ENCODE data around the gene PRRT2.

PRRT2 gene

DNA sequence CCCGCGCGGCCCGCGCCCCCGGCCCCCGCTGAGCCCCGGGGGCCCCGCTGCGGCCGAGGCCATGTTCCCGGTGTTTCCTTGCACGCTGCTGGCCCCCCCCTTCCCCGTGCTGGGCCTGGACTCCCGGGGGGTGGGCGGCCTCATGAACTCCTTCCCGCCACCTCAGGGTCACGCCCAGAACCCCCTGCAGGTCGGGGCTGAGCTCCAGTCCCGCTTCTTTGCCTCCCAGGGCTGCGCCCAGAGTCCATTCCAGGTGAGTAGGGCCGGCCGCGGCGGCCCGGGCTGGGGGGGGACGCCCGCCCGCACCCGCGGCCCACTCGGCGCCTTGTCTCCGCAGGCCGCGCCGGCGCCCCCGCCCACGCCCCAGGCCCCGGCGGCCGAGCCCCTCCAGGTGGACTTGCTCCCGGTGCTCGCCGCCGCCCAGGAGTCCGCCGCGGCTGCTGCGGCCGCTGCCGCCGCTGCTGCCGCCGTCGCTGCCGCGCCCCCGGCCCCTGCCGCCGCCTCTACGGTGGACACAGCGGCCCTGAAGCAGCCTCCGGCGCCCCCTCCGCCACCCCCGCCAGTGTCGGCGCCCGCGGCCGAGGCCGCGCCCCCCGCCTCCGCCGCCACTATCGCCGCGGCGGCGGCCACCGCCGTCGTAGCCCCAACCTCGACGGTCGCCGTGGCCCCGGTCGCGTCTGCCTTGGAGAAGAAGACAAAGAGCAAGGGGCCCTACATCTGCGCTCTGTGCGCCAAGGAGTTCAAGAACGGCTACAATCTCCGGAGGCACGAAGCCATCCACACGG, 5.2 kb upstream of the PRRT2 start:
- H3K4me3 ChIP-seq (ENCODE audit: insufficient read depth, low read depth, low read length) = peak overlapping the region; percentile 70
- H3K9me3 ChIP-seq (ENCODE audit: control insufficient read depth, low read length) = no peaks in the 10 kb centered on the region
- H3K4me1 ChIP-seq (ENCODE audit: control insufficient read depth, insufficient read depth, low read length) = peaks cover 33% of the 10 kb centered on the region
- peaks cover 16% of the 10 kb centered on the region for H3K36me3 ChIP-seq (ENCODE audit: control insufficient read depth, insufficient read depth, low read length)
- 0% methylated on average over 99 of the region's 99 CpGs for WGBS, 2 experiments
- H3K27me3 ChIP-seq (ENCODE audit: control insufficient read depth, insufficient read depth, low read length, poor library complexity, severe bottlenecking) = no peaks in the 10 kb centered on the region
- peak overlapping the region; percentile 86 for H3K27ac ChIP-seq (ENCODE audit: insufficient read depth, low read depth, low read length, poor library complexity, severe bottlenecking)

DNA sequence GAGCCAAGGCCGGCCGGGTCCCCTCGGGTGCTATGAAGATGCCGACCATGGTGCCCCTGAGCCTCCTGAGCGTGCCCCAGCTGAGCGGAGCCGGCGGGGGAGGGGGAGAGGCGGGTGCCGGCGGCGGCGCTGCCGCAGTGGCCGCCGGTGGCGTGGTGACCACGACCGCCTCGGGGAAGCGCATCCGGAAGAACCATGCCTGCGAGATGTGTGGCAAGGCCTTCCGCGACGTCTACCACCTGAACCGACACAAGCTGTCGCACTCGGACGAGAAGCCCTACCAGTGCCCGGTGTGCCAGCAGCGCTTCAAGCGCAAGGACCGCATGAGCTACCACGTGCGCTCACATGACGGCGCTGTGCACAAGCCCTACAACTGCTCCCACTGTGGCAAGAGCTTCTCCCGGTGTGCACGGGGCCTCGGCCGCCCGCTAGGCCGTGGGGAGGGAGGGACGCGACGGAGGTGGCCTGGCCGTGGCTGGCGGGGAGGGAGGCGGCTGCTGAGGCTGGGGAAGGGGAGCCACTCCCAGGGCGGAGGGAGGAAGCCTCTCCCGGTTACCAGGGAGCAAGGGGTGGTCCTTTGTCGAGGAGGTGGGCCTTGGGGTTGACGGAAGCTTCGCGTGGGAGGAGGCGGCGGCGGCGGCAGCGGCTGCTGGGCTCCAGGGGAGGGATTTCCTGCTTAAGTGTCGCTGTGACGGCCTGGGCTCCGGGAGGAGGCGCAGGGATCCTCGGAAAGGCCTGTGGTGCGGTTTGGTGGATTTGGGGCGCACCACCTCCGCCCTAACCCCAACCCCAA, 4.4 kb upstream of the PRRT2 start:
- peak overlapping the region; percentile 86 for H3K27ac ChIP-seq (ENCODE audit: insufficient read depth, low read depth, low read length, poor library complexity, severe bottlenecking)
- peaks cover 12% of the 10 kb centered on the region for H3K36me3 ChIP-seq (ENCODE audit: control insufficient read depth, insufficient read depth, low read length)
- peak overlapping the region; percentile 70 for H3K4me3 ChIP-seq (ENCODE audit: insufficient read depth, low read depth, low read length)
- no peaks in the 10 kb centered on the region for H3K9me3 ChIP-seq (ENCODE audit: control insufficient read depth, low read length)
- peaks cover 33% of the 10 kb centered on the region for H3K4me1 ChIP-seq (ENCODE audit: control insufficient read depth, insufficient read depth, low read length)
- 1% methylated on average over 69 of the region's 69 CpGs for WGBS, 2 experiments
- H3K27me3 ChIP-seq (ENCODE audit: control insufficient read depth, insufficient read depth, low read length, poor library complexity, severe bottlenecking) = no peaks in the 10 kb centered on the region

GRCh38 chr16:29808219-29808900, 3.6 kb upstream of the PRRT2 start:
- H3K27me3 ChIP-seq (ENCODE audit: control insufficient read depth, insufficient read depth, low read length, poor library complexity, severe bottlenecking) = no peaks in the 10 kb centered on the region
- H3K27ac ChIP-seq (ENCODE audit: insufficient read depth, low read depth, low read length, poor library complexity, severe bottlenecking) = no peak overlapping the region
- WGBS, 2 experiments = 63 to 65% methylated on average over 25 of the region's 25 CpGs
- peaks cover 6% of the 10 kb centered on the region for H3K36me3 ChIP-seq (ENCODE audit: control insufficient read depth, insufficient read depth, low read length)
- H3K9me3 ChIP-seq (ENCODE audit: control insufficient read depth, low read length) = no peaks in the 10 kb centered on the region
- peaks cover 38% of the 10 kb centered on the region for H3K4me1 ChIP-seq (ENCODE audit: control insufficient read depth, insufficient read depth, low read length)
- peak overlapping the region; percentile 70 for H3K4me3 ChIP-seq (ENCODE audit: insufficient read depth, low read depth, low read length)

DNA sequence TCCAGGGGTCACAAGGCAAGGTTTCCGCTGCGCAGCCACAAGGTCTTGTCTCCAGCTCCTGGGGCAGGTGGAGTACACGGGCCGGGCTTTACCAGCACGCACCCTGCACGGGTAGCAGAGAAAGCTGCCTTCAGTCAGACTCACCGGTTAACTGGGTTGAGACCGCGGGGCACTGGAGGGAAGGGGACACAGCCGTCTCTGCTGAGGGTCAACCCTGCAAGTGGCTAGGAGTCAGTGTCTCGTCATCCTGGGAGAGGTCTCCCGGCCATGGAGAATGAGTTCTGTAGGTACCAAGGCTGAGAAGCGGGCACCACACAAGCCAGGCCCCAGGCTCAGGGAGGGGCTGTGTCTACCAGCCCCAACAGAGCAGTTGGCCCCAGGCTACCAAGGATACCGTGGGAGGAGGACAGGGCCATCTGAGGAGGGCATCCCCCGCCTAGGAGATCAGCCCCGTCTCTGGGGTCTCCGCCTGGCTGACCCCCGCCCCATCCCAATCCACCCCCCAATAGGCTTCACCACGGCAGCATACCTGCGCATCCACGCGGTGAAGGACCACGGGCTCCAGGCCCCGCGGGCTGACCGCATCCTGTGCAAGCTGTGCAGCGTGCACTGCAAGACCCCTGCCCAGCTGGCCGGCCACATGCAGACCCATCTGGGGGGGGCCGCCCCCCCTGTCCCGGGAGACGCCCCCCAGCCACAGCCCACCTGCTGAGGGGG, 2.8 kb upstream of the PRRT2 start:
- 86 to 87% methylated on average over 31 of the region's 31 CpGs for WGBS, 2 experiments
- H3K27ac ChIP-seq (ENCODE audit: insufficient read depth, low read depth, low read length, poor library complexity, severe bottlenecking) = no peak overlapping the region
- peaks cover 46% of the 10 kb centered on the region for H3K4me1 ChIP-seq (ENCODE audit: control insufficient read depth, insufficient read depth, low read length)
- H3K9me3 ChIP-seq (ENCODE audit: control insufficient read depth, low read length) = no peaks in the 10 kb centered on the region
- no peaks in the 10 kb centered on the region for H3K27me3 ChIP-seq (ENCODE audit: control insufficient read depth, insufficient read depth, low read length, poor library complexity, severe bottlenecking)
- peaks cover 6% of the 10 kb centered on the region for H3K36me3 ChIP-seq (ENCODE audit: control insufficient read depth, insufficient read depth, low read length)
- H3K4me3 ChIP-seq (ENCODE audit: insufficient read depth, low read depth, low read length) = peak overlapping the region; percentile 20

- Histone ChIP-seq H3K27ac (ENCODE audit: insufficient read depth, low read depth, low read length, poor library complexity, severe bottlenecking) (peak overlapping the region; percentile 96), H3K4me1 (ENCODE audit: control insufficient read depth, insufficient read depth, low read length) (peaks cover 43% of the 10 kb centered on the region), H3K4me3 (ENCODE audit: insufficient read depth, low read depth, low read length) (peak overlapping the region; percentile 20), H3K27me3 (ENCODE audit: control insufficient read depth, insufficient read depth, low read length, poor library complexity, severe bottlenecking) (no peaks in the 10 kb centered on the region), H3K9me3 (ENCODE audit: control insufficient read depth, low read length) (no peaks in the 10 kb centered on the region), H3K36me3 (ENCODE audit: control insufficient read depth, insufficient read depth, low read length) (peaks cover 6% of the 10 kb centered on the region)
- 51 to 54% methylated on average over 22 to 23 of the region's 23 CpGs for WGBS, 2 experiments
Observed at GRCh38 chr16:29809850-29810698, 1.9 kb upstream of the PRRT2 start.

DNA sequence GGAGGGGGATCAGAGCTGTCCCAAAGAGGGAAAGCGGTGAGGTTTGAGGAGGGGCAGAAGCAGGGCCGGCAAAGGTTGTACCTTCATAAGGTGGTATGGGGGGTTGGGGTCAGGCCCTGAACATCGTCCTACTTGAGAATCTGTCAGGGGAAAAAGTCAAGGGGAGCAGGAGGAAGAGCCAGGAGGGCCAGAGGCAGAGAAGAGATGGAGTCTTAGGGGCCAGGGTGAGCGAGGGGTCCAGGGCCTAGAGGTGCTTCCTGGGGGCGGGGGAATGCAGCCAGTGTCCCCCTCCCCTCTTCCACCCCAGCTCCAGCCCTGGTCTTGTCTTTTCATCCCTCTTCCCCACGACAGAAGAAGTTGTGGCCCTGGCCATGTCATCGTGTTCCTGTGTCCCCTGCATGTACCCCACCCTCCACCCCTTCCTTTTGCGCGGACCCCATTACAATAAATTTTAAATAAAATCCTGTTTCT, 1.3 kb upstream of the PRRT2 start:
- peak overlapping the region; percentile 90 for H3K4me3 ChIP-seq (ENCODE audit: insufficient read depth, low read depth, low read length)
- 8 to 10% methylated on average over 9 of the region's 9 CpGs for WGBS, 2 experiments

DNA sequence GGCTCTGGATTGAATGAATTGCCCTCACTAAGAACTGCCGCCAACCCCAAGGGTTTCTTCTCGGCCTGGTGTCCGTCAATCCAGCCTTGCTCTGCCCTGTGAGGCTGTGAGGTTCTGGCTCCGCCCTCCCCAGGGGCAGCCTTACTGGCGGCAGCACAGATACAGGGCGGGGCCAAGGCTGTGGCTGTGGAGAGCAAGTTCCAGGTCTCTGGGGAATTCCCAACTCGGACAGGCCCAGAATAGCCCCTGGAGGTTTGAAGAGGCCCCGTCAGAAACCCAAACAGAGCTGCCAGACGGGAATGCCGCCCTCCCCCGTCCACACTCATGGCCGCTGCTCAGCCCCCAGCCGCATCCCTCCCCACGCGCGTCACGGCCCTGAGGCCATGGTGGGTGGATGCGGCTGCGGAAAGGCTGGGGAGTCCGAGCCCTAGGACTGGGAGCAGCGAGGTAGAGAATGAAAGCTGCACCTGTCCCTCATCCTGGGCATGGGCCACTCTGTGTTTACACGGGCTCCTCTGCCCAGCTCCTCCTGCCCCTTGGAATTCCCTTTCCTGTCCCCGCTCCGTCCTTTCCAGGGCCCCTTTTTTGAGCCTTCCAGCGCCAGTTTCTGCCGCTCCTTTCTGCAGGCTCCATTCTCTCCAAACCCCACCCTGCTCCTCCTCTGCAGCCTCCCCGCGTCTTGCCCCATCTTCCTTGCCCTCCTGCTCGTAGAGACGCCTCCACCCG, 660 bp upstream of the PRRT2 start:
- H3K27me3 ChIP-seq (ENCODE audit: control insufficient read depth, insufficient read depth, low read length, poor library complexity, severe bottlenecking) = no peaks in the 10 kb centered on the region
- H3K36me3 ChIP-seq (ENCODE audit: control insufficient read depth, insufficient read depth, low read length) = peaks cover 6% of the 10 kb centered on the region
- peaks cover 43% of the 10 kb centered on the region for H3K4me1 ChIP-seq (ENCODE audit: control insufficient read depth, insufficient read depth, low read length)
- H3K9me3 ChIP-seq (ENCODE audit: control insufficient read depth, low read length) = no peaks in the 10 kb centered on the region
- H3K27ac ChIP-seq (ENCODE audit: insufficient read depth, low read depth, low read length, poor library complexity, severe bottlenecking) = peak overlapping the region; percentile 96
- WGBS, 2 experiments = 0% methylated on average over 31 of the region's 31 CpGs
- H3K4me3 ChIP-seq (ENCODE audit: insufficient read depth, low read depth, low read length) = peak overlapping the region; percentile 90

More for the DNA sequence above, 1.3 kb upstream of the PRRT2 start:
- Histone ChIP-seq H3K4me1 (ENCODE audit: control insufficient read depth, insufficient read depth, low read length) (peaks cover 43% of the 10 kb centered on the region), H3K27ac (ENCODE audit: insufficient read depth, low read depth, low read length, poor library complexity, severe bottlenecking) (peak overlapping the region; percentile 96), H3K27me3 (ENCODE audit: control insufficient read depth, insufficient read depth, low read length, poor library complexity, severe bottlenecking) (no peaks in the 10 kb centered on the region), H3K9me3 (ENCODE audit: control insufficient read depth, low read length) (no peaks in the 10 kb centered on the region), H3K36me3 (ENCODE audit: control insufficient read depth, insufficient read depth, low read length) (peaks cover 6% of the 10 kb centered on the region)

- 55 to 56% methylated on average over 8 to 9 of the region's 9 CpGs for WGBS, 2 experiments
- Histone ChIP-seq H3K4me3 (ENCODE audit: insufficient read depth, low read depth, low read length) (peak overlapping the region; percentile 90), H3K27ac (ENCODE audit: insufficient read depth, low read depth, low read length, poor library complexity, severe bottlenecking) (no peak overlapping the region), H3K9me3 (ENCODE audit: control insufficient read depth, low read length) (no peaks in the 10 kb centered on the region), H3K4me1 (ENCODE audit: control insufficient read depth, insufficient read depth, low read length) (peaks cover 52% of the 10 kb centered on the region), H3K27me3 (ENCODE audit: control insufficient read depth, insufficient read depth, low read length, poor library complexity, severe bottlenecking) (no peaks in the 10 kb centered on the region), H3K36me3 (ENCODE audit: control insufficient read depth, insufficient read depth, low read length) (peaks cover 9% of the 10 kb centered on the region)
Observed at GRCh38 chr16:29812754-29813643, 1.0 kb downstream of the PRRT2 start.

Measured in ectodermal cell (in vitro differentiated cells).